Measurements from ENCODE around the gene UBR1. TPM values are rescaled to one million over a fixed set of nuclear protein-coding genes. Genes with fewer than 3 reads are reported as not detected.

The UBR1 gene
- polyA plus RNA-seq, 2 of the 4 experiments (the other 2 are of a cell fraction), result 5.8 to 10.5 TPM

DNA sequence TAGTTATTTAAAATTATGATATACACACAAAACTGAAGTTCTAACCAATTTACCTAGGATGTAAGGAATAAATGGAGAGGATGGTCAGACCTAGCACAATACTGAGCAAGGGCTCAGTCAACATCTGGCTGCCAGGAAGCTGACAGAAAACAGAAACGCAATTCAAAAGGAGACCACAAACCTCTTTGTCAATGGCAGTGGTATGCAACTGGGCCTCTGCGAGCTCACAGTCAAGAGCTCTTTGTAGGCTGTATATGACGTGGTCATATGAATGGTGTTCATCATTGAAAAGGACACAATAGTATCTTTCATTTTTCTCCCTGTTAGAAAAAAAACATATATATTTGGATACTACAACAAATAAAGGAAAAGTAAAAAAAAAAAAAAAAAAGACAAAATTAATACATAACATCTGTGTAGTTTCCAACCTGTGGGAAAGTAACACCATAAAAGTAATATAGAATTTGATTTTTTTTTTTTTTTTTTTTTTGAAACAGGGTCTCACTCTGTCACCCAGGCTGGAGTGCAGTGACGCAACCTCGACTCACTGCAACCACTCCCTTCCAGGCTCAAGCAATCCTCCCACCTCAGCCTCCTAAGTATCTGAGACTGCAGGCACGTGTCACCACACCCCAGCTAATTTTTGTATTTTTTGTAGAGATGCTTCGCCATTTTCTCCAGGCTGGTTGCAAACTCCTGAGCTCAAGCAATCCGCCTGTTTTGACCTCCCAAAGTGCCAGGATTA is 37.9 kb downstream of the UBR1 start:
- ChIA-PET CTCF (no interaction called here), POLR2A (no interaction called here)
- H3K4me2 ChIP-seq, result no peak overlapping the region
- FAIRE-seq, result no peak
- H3K4me1 ChIP-seq, result no peaks in the 10 kb centered on the region
- no peak for DNase-seq (ENCODE audit: low read depth in 1 of 2, low spot score in 1 of 2)
- no peak for ATAC-seq
- TF ChIP-seq MAFK (IDR thresholded peaks at IDR 0.05; ENCODE audit: partially characterized antibody) (no peak), JUN (IDR thresholded peaks at IDR 0.05) (no peak), HEYL (CRISPR knock-in tag; IDR thresholded peaks at IDR 0.05) (no peak), ZSCAN20 (CRISPR knock-in tag; IDR thresholded peaks at IDR 0.05) (no peak), POLR2A (IDR thresholded peaks at IDR 0.05; ENCODE audit: low read length) (no peak), KDM5A (IDR thresholded peaks at IDR 0.05) (no peak)
- TF ChIP-seq, protein P1, sequence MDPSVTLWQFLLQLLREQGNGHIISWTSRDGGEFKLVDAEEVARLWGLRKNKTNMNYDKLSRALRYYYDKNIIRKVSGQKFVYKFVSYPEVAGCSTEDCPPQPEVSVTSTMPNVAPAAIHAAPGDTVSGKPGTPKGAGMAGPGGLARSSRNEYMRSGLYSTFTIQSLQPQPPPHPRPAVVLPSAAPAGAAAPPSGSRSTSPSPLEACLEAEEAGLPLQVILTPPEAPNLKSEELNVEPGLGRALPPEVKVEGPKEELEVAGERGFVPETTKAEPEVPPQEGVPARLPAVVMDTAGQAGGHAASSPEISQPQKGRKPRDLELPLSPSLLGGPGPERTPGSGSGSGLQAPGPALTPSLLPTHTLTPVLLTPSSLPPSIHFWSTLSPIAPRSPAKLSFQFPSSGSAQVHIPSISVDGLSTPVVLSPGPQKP (IDR thresholded peaks at IDR 0.05; ENCODE audit: low read depth, low read length), result no peak
- TF ChIP-seq, protein P2, sequence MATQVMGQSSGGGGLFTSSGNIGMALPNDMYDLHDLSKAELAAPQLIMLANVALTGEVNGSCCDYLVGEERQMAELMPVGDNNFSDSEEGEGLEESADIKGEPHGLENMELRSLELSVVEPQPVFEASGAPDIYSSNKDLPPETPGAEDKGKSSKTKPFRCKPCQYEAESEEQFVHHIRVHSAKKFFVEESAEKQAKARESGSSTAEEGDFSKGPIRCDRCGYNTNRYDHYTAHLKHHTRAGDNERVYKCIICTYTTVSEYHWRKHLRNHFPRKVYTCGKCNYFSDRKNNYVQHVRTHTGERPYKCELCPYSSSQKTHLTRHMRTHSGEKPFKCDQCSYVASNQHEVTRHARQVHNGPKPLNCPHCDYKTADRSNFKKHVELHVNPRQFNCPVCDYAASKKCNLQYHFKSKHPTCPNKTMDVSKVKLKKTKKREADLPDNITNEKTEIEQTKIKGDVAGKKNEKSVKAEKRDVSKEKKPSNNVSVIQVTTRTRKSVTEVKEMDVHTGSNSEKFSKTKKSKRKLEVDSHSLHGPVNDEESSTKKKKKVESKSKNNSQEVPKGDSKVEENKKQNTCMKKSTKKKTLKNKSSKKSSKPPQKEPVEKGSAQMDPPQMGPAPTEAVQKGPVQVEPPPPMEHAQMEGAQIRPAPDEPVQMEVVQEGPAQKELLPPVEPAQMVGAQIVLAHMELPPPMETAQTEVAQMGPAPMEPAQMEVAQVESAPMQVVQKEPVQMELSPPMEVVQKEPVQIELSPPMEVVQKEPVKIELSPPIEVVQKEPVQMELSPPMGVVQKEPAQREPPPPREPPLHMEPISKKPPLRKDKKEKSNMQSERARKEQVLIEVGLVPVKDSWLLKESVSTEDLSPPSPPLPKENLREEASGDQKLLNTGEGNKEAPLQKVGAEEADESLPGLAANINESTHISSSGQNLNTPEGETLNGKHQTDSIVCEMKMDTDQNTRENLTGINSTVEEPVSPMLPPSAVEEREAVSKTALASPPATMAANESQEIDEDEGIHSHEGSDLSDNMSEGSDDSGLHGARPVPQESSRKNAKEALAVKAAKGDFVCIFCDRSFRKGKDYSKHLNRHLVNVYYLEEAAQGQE (IDR thresholded peaks at IDR 0.05), result no peak
- H3K9me3 ChIP-seq, result no peaks in the 10 kb centered on the region
- no peak overlapping the region for H3K27ac ChIP-seq
- no peak overlapping the region for H3K4me3 ChIP-seq
- WGBS (ENCODE audit: missing lambda C conversion rate), result 96% methylated on average over 8 of the region's 8 CpGs

DNA sequence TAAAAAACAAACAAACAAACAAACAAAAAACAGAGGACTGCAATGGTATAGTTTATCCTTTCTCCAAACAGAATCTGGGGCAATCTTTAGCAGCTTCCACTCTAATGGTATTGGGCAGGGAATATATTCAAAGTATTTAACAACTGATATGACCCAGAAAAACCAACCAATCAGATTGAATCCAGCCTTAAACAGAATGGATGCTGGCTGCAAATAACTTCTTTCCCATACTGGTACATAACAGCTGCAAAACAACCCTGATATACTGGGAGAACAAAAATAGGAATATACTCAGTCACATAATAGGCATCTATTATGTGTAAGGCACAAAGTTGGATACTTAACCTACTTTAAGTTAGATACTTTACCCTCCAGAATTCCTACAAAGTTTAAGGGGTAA is 49.1 kb downstream of the UBR1 start:
- no peak for FAIRE-seq
- H3K4me2 ChIP-seq, result no peak overlapping the region
- TF ChIP-seq NR3C1 (IDR thresholded peaks at IDR 0.05), result no peak
- no peak for TF ChIP-seq ZNF302 (CRISPR knock-in tag; IDR thresholded peaks at IDR 0.05)
- TF ChIP-seq ZC3H11A (IDR thresholded peaks at IDR 0.05), result no peak
- TF ChIP-seq MAFK (IDR thresholded peaks at IDR 0.05; ENCODE audit: partially characterized antibody), result no peak
- TF ChIP-seq MYC (IDR thresholded peaks at IDR 0.05; ENCODE audit: borderline replicate concordance, low read length), result no peak
- TF ChIP-seq KDM1A (IDR thresholded peaks at IDR 0.05; ENCODE audit: low read depth), result no peak
- no peak for TF ChIP-seq RNF2 (IDR thresholded peaks at IDR 0.05; ENCODE audit: borderline replicate concordance, low read depth)
- no peak for TF ChIP-seq SREBF2 (IDR thresholded peaks at IDR 0.05)
- ATAC-seq, result no peak
- H3K4me1 ChIP-seq, result no peaks in the 10 kb centered on the region
- H3K27ac ChIP-seq, result no peak overlapping the region
- no peaks in the 10 kb centered on the region for H3K9me3 ChIP-seq
- no peak overlapping the region for H3K4me3 ChIP-seq
- ChIA-PET CTCF (no interaction called here), POLR2A (no interaction called here)
- DNase-seq (ENCODE audit: low read depth in 1 of 2, low spot score in 1 of 2), result no peak

DNA sequence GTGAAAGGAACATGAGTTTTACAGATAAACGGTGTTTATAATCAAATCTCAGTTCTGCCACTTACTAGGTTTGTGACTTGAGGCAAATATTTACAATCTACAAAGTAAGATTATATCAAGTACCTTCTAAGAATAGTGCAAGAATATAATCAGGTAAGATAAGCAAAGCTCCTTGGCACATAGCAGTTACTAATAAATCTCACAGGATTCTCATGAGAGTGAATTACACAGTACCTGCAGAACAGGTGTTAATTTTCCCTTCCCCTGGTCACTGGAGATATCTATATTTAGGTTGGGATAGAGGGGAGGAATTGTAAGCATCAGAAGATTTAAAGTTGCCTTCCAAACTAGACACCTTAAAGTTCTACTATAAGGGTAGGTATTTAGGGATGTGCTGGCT is 53.0 kb downstream of the UBR1 start:
- H3K4me3 ChIP-seq, result no peak overlapping the region
- DNase-seq (ENCODE audit: low read depth in 1 of 2, low spot score in 1 of 2), result no peak
- H3K4me1 ChIP-seq, result no peaks in the 10 kb centered on the region
- H3K27ac ChIP-seq, result no peak overlapping the region
- no peaks in the 10 kb centered on the region for H3K9me3 ChIP-seq
- ATAC-seq, result no peak
- no peak overlapping the region for H3K4me2 ChIP-seq
- TF ChIP-seq, protein P2 (IDR thresholded peaks at IDR 0.05), result no peak
- TF ChIP-seq SREBF2 (IDR thresholded peaks at IDR 0.05) (no peak), EP300 (IDR thresholded peaks at IDR 0.05) (no peak), KDM1A (IDR thresholded peaks at IDR 0.05; ENCODE audit: low read depth) (no peak), EHMT2 (IDR thresholded peaks at IDR 0.05; ENCODE audit: low read depth) (no peak), JUN (IDR thresholded peaks at IDR 0.05) (no peak), NPAS2 (CRISPR knock-in tag; IDR thresholded peaks at IDR 0.05; ENCODE audit: borderline replicate concordance) (no peak), EHF (CRISPR knock-in tag; IDR thresholded peaks at IDR 0.05) (no peak), ZC3H11A (IDR thresholded peaks at IDR 0.05) (no peak), ZSCAN20 (CRISPR knock-in tag; IDR thresholded peaks at IDR 0.05) (no peak), NR3C1 (IDR thresholded peaks at IDR 0.05) (no peak), HOXA7 (CRISPR knock-in tag; IDR thresholded peaks at IDR 0.05) (no peak), TP53 (CRISPR knock-in tag; IDR thresholded peaks at IDR 0.05) (no peak)
- POLR2A ChIA-PET, result no interaction called here
- CTCF ChIA-PET, result interaction anchor here (0.9 kb wide), 1 partner anchor 233 kb away, joined by 3 read pairs; no protein-coding TSS in a partner anchor
- 94% methylated on average over 1 of the region's 1 CpG for WGBS (ENCODE audit: missing lambda C conversion rate)
- FAIRE-seq, result no peak
